ENCODE measurements around the gene GCNT2.

- TF ChIP-seq REST (IDR thresholded peaks at IDR 0.05; ENCODE audit: low read depth) = no peak
- TF ChIP-seq TCF12 (IDR thresholded peaks at IDR 0.05; ENCODE audit: low read depth) = no peak
- no peak for TF ChIP-seq EGR1 (IDR thresholded peaks at IDR 0.05)
- no peak for TF ChIP-seq TAF1 (IDR thresholded peaks at IDR 0.05; ENCODE audit: low read depth)
- TF ChIP-seq CREB1 (IDR thresholded peaks at IDR 0.05; ENCODE audit: low read depth) = no peak
These were observed 55.1 kb downstream of the GCNT2 start for GRCh38 chr6:10576226-10576625.
